HG03060 (cell line): Measurements from ENCODE around the gene MAP3K14.
"Not testable (repeated sequence)": the region's sequence is repeated elsewhere in the genome, so short reads cannot be mapped to it uniquely, and the experiment has no call there.

ENCODE experiments used
- ATAC-seq: cut with Tn5 transposase; IDR thresholded peaks from one replicate; pipeline ENCODE4 v1.9.1; 2021; ENCODE audit warnings: low read depth, moderate number of reproducible peaks; ENCODE audit not compliant: unreplicated experiment

Gene MAP3K14

DNA sequence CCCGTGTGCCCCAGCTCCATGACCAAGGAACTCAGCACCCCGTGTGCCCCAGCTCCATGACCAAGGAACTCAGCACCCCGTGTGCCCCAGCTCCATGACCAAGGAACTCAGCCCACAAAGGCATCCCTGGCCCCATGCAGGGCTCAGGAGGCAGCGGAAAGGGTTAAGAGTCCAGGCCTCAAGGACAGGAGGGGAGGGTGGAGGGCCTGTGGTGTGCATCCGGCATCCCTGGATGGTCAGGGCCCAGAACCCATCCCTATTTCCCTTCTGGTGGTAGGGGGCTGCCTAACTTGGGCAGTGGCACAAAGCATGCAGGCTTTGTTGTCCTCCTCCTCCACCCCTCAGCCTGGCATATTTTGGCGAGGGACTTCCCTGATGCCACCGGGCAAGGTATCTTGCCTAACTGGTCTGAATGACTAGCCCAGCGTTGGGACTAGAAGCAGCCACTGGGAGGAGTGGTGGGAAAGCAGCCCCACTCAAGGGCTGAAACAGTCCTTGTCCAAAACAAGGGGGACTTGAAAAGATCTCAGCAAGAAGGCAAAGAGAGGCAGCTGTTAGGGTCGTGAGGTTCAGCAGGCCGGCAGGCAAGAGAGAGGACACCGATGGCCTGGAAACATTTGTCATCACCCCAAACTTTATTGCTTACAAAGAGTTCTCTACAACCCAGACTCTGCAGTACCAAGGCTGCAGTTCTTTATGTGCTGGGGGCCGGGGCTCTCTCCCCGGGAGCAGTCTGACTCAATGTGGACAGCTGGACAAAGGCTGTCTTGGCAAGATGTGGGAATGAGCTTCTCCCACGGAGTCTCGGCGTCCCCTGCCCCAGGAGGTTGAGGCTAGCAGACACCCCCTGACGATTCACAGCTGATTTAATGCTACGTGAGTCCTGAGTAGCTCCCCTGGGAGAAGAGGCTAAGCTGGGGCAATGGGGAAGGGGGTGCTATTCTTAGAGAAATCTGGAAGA lies 54.0 kb downstream of the MAP3K14 start:
- no peak for ATAC-seq

DNA sequence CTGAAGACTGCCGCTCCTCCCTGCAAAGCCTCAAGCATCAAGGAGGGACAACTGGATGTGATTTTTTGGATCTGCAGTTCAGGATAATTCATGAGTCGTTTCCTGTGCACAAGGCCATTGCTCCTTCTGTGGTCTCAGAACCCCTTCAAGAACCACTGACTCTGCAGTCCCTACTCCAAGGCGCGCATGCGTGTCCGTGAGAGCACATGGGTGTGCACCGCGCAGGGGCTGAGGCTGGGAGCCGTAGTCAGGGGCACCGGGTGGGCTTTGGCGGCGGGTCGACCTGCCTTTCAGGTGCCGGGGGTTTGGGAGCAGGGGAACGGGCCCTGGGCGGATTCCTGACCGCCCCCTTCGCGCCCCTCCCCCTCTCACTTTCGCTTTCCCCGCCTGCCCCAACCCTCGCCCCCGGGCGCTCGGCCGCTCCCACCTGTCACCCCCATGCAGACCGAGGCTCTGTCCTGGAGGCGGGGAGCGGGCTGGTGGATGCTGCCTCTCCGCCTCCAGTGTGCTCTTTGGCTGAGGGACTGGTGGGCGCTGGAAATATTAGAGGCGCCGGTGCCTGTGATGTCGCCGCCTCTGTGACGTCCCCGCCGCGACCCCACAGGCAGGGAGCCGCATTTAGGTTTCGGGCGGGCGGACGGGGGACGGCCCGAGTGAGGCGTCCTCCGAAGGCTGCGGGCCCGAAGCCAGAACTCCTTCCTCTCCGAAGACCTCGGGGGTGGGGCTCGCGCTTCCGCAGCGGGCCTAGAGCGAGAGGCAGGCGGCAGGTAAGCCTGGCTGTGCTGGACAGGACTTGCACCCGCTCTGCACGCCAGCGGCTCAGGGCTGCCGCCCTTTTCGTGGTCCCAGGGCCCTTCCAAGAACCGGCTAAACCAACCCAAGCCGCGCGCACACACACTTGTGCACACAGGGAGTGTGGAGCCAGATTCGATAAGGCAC lies 55.0 kb downstream of the MAP3K14 start, which contains the start of gene SPATA32:
TSS of gene SPATA32 (minus strand) at position 518 of the 939 bp plus-strand sequence. CDS start at position 440, 78 bp downstream.
- ATAC-seq: no peak

DNA sequence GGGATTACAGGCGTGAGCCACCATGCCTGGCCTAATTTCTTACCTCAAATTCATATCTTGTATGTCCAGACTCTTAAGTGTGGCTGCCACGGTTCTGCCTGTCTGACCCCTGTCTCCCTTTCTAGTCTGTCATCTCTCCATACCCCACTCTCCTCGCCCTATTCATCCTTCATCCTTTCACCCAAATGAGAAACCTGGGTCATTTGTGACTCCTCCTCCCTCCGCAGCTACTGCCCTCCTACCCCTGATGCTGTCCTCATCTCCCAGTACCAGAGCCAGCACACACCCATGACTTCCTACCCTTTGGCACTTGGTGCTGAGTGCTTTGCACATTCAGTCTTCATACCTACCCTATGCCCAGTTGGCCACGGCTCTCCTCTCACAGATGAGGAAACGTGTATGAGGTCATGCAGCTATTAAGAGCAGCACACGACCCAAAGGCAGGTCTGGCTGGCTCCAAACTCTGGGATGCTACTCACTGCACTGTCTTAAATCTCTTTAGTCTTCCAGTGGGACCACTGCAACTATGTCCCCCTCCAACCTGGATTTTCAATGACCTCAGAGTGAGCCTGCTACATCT lies 56.5 kb downstream of the MAP3K14 start:
- no peak for ATAC-seq

DNA sequence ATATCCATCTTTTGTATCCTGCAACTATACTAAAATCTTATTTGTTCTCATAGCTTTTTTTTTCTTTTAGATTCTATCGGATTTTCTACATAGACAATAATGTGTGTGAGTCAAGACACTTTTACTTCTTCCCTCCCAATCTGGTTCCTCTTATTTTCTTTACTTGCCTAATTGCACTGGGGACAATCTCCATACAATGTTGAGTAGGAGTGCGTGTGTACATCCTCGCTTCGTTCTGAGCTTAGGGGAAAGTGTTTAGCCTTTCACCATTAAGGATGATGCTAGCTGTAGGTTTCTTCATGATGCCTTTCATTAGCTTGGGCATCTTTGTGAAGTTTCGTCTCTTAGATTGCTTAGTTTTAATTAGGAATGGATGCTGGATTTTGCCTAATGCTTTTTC lies 57.8 kb downstream of the MAP3K14 start:
- no peak for ATAC-seq

DNA sequence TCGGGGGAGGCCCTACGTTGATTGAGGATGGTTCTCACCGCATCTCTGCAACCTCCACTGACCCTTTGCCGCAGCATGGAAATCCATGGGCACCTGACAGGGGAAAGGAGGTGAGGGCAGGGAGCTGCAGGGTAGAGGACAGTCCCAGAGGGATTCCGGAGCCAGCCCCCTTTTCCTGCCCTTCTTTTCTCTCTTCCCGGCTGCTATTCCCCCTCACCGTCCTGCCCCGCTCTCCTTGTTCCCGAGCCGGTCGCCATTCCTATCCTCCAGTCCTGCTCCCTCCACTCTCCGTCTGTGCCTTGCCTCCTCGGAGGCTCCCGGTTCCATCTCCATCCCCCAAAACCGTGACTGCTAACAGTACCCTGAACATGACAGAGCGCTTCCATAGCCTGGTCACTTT lies 59.7 kb downstream of the MAP3K14 start:
- no peak for ATAC-seq

DNA sequence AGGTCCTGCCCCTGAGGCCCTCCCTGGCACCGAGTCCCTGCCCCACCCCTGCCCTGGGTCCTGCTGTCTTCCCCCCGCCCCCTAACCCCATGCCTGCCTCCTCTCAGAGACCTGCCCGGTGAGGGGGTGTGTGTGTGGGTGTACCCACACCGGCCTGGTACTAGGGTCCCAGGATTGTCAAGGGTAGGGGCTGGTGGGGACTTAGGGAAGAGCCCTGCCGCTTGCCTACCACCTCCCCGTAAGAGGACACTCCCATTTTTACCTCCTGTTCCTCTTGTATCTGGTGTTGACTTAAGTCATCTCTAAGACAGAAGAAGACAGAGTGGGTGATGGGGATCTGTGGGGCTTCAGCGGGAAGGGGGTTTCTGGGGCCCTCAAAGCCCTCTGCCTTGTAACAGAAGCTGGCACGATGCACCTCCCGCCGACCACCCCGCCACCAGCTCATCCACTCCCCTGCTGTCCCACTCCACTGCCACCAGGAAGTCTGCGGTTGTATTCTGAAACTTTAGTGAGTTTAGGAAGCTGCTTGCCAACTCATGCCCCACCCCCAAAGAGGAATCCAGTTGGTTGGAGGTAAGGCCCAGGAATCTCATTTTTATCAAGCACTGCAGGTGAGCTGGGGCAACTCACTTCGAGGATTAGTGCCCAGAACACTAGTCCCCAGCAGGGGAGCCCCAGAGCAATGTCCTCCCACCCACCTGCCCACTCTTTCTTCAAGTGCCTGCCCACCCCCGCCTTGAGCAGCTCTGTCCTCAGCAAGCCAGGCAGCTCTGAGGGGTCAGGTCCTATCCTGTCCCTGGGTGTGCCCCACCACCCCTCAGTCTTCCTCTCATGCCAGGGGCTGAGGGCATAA lies 60.5 kb downstream of the MAP3K14 start:
- no peak for ATAC-seq

DNA sequence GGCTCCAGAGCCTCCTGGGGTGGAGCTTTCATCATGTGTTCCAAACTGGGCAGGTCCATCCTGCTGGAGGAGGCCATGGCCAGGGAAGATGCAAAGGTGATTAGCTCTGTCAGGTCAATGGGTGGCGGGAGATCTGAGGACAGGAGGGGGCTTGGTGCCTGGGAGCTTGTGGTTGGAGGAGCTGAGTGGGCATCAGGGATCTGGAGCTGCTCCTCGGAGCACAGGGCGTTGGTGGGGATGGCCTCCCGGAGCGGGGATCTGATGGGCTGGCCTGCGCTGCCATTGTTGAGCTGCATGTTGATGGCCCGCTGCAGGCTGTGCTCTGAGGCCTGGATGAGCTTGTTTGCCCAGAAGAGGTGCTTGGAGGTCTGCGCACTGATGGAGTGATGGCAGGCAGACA lies 61.5 kb downstream of the MAP3K14 start:
- ATAC-seq: no peak

DNA sequence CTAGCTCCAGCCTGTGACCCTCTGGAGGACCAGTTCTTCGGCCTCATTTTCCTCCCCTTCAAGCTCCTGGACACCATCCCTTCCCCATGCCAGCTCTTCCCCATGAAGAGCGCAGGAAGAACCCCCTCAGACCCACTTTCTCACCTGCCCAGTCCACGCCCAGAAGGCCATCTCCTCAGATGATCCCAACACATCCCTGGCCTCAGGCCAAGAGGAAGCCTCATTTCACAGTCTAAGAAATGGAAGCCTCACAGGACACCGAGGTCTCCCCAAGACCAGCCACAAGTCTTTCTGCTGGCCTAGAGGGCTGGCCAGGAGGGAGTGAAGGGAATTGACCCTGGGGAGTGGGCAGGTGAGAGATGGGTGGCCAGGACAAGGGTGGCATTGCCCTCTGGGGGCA lies 62.9 kb downstream of the MAP3K14 start:
- ATAC-seq: no peak

DNA sequence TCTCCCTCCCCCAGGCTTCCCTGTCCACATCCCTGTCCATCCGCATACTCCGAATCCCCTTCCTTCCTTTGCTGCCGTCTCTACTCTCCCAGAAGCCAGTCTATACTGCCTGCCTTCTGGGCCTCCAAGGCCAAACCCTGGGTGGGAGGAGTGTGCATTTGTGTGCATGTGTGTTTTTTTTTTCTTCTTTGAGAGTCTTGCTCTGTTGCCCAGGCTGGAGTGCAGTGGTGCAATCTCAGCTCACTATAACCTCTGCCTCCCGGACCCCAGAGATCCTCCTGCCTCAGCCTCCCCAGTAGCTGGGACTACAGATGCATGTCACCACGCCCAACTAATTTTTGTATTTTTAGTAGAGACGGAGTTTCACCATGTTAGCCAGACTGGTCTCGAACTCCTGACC lies 63.6 kb downstream of the MAP3K14 start:
- ATAC-seq: not testable (repeated sequence)

DNA sequence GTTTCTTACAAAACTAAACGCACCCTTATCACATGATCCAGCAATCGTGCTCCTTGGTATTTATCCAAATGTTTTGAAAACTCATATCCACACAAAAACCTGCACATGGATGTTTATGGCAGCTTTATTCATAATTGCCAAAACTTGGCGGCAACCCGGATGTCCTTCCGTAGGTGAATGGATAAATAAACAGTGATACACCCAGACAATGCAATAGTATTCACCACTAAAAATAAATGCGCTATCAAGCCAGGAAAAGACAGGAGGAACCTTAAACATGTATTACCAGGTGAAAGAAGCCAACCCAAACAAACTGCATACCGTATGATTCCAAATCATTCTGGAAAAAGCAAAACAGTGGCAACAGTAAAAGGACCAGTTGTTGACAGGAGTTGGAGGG lies 64.9 kb downstream of the MAP3K14 start:
- ATAC-seq: no peak

DNA sequence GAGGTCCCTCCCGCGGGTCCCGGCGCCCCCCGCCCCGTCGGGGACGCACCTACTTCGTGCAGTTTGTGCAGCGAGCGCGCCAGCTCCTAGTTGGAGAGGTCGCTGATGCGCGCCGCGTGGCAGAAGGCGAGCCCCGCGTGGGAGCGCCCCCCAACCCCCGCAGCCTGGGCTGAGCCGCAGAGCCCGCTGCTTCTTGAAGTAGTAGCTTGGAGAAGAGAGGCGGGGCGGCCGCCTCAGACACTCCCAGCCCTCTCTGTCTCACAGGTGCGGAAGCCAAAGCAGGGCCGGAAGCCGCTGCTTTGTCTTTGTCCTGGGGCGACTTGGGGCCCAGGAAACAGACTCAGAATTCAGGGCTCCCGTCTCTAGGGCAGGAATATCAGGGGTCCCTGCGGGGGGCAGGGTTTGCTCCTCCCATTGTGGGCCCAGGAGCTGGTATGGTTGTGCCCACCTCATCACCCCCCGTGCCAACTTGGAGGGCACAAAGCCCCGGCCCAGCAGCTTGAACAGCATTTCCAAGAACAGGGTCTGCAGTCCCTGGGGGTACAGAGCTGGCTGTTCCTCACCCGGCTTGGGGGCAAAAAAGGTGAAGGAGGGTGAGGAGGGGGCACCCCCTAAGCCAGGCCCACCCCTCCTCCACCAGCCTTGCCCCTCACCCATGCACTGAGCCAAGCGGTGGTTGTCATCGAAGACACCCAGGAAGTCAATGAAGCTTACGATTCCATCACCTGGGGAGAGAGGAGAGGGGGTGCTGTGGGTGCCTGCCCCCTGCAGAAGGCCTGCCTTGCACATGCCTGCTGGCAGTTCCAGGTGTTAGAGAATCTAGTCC lies 68.5 kb downstream of the MAP3K14 start:
- ATAC-seq: no peak

DNA sequence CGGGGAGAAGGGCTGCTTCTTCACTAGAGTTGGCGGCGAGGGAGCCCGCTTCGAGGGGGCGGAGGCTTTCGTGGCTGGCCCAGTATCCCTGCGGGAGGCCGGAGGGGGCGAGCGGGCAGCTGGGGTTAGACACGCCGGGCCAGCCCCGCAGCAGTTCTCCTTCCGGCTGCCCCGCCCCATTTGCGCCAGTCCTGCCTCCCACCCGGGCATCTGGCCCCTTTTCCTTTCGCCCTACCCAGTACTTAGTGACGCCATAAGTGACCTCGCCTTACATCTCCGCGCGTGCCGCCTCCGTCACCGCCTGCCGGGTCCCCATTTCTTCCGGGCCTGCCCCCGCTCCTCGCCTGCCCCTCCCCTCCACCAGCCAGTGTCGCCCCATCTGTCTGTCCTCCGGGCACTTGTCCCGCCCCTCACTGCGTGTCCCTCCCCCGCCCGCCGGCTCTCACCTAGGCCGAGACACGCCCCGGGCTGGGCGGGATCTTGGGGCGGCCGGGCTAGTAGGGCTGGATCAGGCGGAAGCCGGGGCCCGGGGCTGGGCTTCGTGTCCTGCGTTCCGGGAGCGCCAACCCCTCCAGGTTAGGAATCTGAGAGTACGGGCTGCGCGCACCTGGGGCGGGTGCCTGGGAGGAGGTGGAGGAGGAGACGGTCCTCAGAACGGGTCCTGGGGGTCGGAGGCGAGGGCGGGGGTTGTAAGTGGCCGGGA lies 69.2 kb downstream of the MAP3K14 start:
- ATAC-seq: no peak

DNA sequence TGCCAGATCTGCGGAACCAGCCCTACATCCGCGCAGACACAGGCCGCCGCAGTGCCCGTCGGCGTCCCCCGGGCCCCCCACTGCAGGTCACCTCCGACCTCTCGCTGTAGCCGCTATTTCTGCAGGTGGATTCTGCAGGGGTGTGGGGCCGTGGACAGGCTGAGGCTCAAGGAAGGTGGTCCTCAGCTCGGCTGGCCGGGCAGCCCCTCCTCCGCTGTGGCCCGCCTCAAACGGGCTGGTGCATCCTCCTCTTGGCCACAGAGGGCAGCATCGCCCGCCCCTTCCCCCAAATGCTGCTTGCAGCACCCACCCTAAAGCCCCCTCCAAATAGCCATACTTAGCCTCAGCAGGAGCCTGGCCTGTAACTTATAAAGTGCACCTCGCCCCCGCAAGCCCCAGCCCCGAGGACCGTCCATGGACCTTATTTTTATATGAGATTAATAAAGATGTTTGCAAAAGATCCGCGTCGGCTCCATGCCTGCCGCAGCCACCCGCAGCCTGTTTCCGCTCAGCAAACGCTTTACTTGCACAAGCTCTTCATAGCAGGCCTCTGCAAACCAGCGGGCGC lies 69.9 kb downstream of the MAP3K14 start:
- no peak for ATAC-seq

DNA sequence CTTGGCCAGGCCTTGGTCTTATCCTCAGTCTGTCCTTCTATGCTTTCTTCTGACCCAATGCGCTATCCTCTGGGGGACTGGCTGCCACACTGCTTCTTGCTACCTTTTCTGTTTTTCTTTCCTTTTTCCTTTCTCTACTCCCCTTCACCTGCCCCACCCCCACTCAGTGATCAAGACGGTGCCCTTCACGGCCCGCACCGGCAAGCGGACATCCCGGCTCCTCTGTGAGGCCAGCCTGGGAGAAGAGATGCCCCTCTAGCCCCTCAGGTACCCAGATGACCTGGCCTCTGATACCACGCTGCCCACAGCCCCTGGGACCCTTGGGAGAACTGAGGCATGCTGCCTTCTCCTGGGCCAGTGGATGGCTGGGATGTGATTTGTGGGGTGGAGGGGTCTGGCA lies 70.5 kb downstream of the MAP3K14 start:
- no peak for ATAC-seq

DNA sequence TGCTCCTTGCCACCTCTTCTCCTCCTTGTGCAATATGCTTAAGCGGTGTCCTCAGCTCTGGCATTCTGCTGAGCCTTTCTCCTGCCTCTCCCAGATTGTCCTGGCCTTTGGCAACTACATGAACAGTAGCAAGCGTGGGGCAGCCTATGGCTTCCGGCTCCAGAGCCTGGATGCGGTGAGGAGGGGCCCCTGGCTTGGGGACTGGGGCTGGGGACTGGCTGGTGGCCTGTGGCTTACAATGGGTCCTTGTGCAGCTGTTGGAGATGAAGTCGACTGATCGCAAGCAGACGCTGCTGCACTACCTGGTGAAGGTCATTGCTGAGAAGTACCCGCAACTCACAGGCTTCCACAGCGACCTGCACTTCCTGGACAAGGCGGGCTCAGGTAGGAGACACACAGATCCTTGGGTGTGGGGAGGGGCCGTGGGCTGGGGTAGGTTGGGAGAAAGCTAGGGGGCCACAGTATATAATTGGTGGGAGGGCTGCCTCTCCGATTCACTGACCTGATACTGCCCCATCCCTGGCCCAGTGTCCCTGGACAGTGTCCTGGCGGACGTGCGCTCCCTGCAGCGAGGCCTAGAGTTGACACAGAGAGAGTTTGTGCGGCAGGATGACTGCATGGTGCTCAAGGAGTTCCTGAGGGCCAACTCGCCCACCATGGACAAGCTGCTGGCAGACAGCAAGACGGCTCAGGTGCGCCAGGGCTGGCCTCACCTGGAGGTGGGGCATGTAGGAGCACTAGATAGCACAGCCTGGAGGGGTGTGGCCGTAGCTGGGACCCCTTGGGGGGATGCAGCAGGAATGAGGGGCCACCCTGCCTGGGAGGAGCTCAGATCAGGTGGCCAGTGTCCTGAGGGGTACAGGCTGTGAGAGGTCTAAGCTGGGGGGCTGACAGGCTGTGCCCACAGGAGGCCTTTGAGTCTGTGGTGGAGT lies 71.8 kb downstream of the MAP3K14 start:
- ATAC-seq: no peak

DNA sequence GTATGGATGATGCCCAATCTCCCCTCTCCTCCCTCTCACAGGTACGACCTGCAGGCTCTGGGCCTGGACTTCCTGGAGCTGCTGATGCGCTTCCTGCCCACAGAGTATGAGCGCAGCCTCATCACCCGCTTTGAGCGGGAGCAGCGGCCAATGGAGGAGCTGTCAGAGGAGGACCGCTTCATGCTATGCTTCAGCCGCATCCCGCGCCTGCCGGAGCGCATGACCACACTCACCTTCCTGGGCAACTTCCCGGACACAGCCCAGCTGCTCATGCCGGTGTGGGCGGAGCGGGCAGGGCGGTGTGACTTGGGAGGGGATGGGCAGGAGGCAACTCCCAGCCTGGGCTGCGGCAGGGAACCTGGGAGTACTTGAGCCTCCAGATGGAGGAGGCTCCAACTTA lies 73.1 kb downstream of the MAP3K14 start:
- no peak for ATAC-seq

DNA sequence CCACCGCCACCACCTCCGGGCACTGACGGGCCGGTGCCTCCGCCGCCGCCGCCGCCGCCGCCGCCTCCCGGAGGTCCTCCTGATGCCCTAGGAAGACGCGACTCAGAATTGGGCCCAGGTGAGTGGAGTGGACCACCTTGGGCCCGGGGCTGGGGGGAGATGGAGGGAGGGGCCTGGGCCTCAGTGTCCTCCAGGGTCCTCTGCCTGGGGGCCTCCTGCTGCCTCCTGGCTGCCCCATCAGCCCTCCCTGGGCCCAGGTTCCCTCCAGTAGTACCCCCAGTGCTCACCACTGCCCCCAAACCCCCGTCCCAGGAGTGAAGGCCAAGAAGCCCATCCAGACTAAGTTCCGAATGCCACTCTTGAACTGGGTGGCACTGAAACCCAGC lies 74.8 kb downstream of the MAP3K14 start:
- no peak for ATAC-seq
